HepG2 (cell line): ENCODE results near the gene SERTAD1.

Experiments used
- IRF2 ChIP-seq: IDR thresholded peaks from 2 replicates; pipeline ENCODE4 v1.6.1; 2018; ENCODE audit warnings: missing genetic modification reagents, missing compliant biosample characterization
- POLR2A ChIP-seq, 2 experiments: IDR thresholded peaks; 2 replicates each; pipeline ENCODE4 v1.6.1; 2011; ENCODE audit warnings: low read depth in 2 of 2, low read length in 2 of 2, mild to moderate bottlenecking in 1 of 2, moderate library complexity in 1 of 2; ENCODE audit not compliant: insufficient read depth in 1 of 2
- ZNF274 ChIP-seq: sonication (generic); formaldehyde crosslinking; IDR thresholded peaks from 2 replicates; pipeline ENCODE4 v1.5.1; 2020; ENCODE audit warnings: mild to moderate bottlenecking, missing genetic modification reagents

DNA sequence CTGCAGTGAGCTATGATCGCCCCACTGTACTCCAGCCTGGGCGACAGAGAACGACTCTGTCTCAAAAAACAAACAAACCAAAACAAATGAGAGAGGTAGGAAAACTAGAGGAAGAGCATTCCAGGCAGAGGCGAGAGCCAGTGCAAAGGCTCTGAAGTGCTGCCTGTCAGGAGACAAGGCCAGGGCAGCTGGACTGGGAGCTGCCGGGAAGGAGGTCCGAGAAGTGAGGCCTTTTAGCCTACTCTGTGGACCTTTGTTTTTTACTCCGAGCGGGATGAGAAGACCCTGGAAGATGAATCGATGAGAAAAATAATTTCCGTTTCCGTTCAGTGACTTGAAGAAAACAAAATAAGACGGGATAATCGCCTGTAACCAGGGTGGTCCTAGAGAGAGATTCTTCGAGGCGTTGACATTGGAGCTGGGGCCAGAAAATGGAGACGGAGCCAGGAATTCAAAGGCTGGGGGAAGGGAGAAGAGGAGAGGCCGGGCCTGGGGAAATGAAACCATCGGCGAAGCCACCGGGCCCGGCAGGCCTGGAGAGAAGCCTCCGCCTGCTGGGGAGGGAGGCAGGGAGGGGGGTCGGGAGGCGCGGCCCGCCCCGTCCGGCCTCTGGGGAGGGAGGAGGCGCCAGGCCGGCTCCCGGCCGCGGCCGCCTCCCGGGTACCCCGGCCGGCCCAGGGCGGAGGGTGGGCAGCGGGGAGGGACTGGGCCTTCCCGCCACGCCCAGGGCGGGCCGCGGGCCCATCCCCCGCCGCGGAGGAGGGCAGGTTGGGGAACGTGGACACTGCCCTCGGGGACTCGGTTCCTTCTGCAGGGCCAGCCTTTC, 7.8 kb upstream of the SERTAD1 start:
- TF ChIP-seq ZNF274 (CRISPR knock-in tag) (no peak), IRF2 (CRISPR knock-in tag) (peak; percentile 13; the same call in 1 of the 2 replicates), POLR2A (IDR thresholded peaks at IDR 0.05; ENCODE audit: insufficient read depth in 1 of 2, low read depth in 2 of 2, low read length in 2 of 2) (peak; percentile 59 to 81)
